ENCODE data around the gene VAT1L.

Gene VAT1L

GRCh38 chr16:77948835-77949234 lies 160.5 kb downstream of the VAT1L start:
- DNase-seq (ENCODE audit: low read depth in 2 of 2): no peak

- no peak for DNase-seq (ENCODE audit: low read depth in 2 of 2)
These were observed 161.1 kb downstream of the VAT1L start for GRCh38 chr16:77949445-77949844.

- DNase-seq (ENCODE audit: low read depth in 2 of 2): no peak
These were observed 163.4 kb downstream of the VAT1L start for GRCh38 chr16:77951788-77952187.

- no peak for DNase-seq (ENCODE audit: low read depth in 2 of 2)
These were observed 166.8 kb downstream of the VAT1L start for GRCh38 chr16:77955127-77955526.

- no peak for DNase-seq (ENCODE audit: low read depth in 2 of 2)
These were observed 167.9 kb downstream of the VAT1L start for GRCh38 chr16:77956231-77956630.

GRCh38 chr16:77960766-77961165 lies 172.4 kb downstream of the VAT1L start:
- DNase-seq (ENCODE audit: low read depth in 2 of 2): no peak

- no peak for DNase-seq (ENCODE audit: low read depth in 2 of 2)
These were observed 173.4 kb downstream of the VAT1L start for GRCh38 chr16:77961814-77962213.

GRCh38 chr16:77962689-77963088 lies 174.3 kb downstream of the VAT1L start:
- DNase-seq (ENCODE audit: low read depth in 2 of 2): no peak

- no peak for DNase-seq (ENCODE audit: low read depth in 2 of 2)
These were observed 175.1 kb downstream of the VAT1L start for GRCh38 chr16:77963185-77964044.

- no peak for DNase-seq (ENCODE audit: low read depth in 2 of 2)
These were observed 177.0 kb downstream of the VAT1L start for GRCh38 chr16:77965346-77965745.

GRCh38 chr16:77967054-77967904 lies 178.9 kb downstream of the VAT1L start:
- no peak for DNase-seq (ENCODE audit: low read depth in 2 of 2)

GRCh38 chr16:77969861-77970260 lies 181.5 kb downstream of the VAT1L start:
- no peak for DNase-seq (ENCODE audit: low read depth in 2 of 2)

GRCh38 chr16:77970371-77970770 lies 182.0 kb downstream of the VAT1L start:
- no peak for DNase-seq (ENCODE audit: low read depth in 2 of 2)

GRCh38 chr16:77971306-77972061 lies 183.1 kb downstream of the VAT1L start:
- DNase-seq (ENCODE audit: low read depth in 2 of 2): peak; percentile 33 to 37

GRCh38 chr16:77972062-77972392 lies 183.7 kb downstream of the VAT1L start:
- DNase-seq (ENCODE audit: low read depth in 2 of 2): no peak

GRCh38 chr16:77974883-77975282 lies 186.5 kb downstream of the VAT1L start:
- no peak for DNase-seq (ENCODE audit: low read depth in 2 of 2)

- DNase-seq (ENCODE audit: low read depth in 2 of 2): no peak
These were observed 187.6 kb downstream of the VAT1L start for GRCh38 chr16:77975942-77976341.

GRCh38 chr16:77977339-77977738 lies 189.0 kb downstream of the VAT1L start:
- DNase-seq (ENCODE audit: low read depth in 2 of 2): no peak

- DNase-seq (ENCODE audit: low read depth in 2 of 2): no peak
These were observed 196.7 kb downstream of the VAT1L start for GRCh38 chr16:77985111-77985510.

GRCh38 chr16:77986011-77986740 lies 197.8 kb downstream of the VAT1L start:
- DNase-seq (ENCODE audit: low read depth in 2 of 2): no peak

GRCh38 chr16:77987810-77988209 lies 199.4 kb downstream of the VAT1L start:
- no peak for DNase-seq (ENCODE audit: low read depth in 2 of 2)

- DNase-seq (ENCODE audit: low read depth in 2 of 2): no peak
These were observed 201.5 kb downstream of the VAT1L start for GRCh38 chr16:77989846-77990245.
